Hepatocyte (in vitro differentiated cells): ENCODE data around the gene CA11.

Source experiments
- CTCF ChIP-seq: fragments of 200-600 bp; sonication (generic); IDR thresholded peaks from 2 replicates; pipeline ENCODE4 v1.5.1; 2016; ENCODE audit warnings: antibody characterized with exemption, mild to moderate bottlenecking; ENCODE audit not compliant: poor library complexity
- EZH2 ChIP-seq: fragments of 200-600 bp; sonication (generic); IDR thresholded peaks from 2 replicates; pipeline ENCODE4 v1.6.1; 2016; ENCODE audit warnings: antibody characterized with exemption, mild to moderate bottlenecking, borderline replicate concordance

GRCh38 chr19:48670699-48671445, 24.9 kb upstream of the CA11 start:
- TF ChIP-seq CTCF (no peak), EZH2 (no peak)
